OCI-LY3 (cell line): ENCODE results near the gene IRF5.

Source experiments
- CTCF ChIP-seq: fragments of 200-600, 300-600 bp; sonication (generic); IDR thresholded peaks from 2 replicates; pipeline ENCODE4 v1.5.1; 2014; ENCODE audit warnings: antibody characterized with exemption, low read length, low read depth
- EZH2phosphoT487 ChIP-seq: fragments of 200-600 bp; shearing (Covaris generic); IDR thresholded peaks from 2 replicates; pipeline ENCODE4 v1.6.1; 2018; ENCODE audit warnings: antibody characterized with exemption, mixed run types, low read depth

GRCh38 chr7:128922496-128923410 lies 15.0 kb upstream of the IRF5 start:
- TF ChIP-seq CTCF (no peak), EZH2phosphoT487 (no peak)
